Fibroblast of lung (primary cell): ENCODE measurements around the gene IP6K3. TPM values are rescaled to one million over a fixed set of nuclear protein-coding genes. Genes with fewer than 3 reads are reported as not detected.

Experiments
- DNase-seq, 2 donors: peaks; one replicate each; pipeline versions ENCODE4 v3.0.0 to v3.0.0-alpha.2; 2010; ENCODE audit warnings: low read depth in 2 of 2
- H2AFZ ChIP-seq: 2 replicates; pipeline ENCODE4 v1.5.1; 2012; ENCODE audit warnings: low read length, control low read depth, inconsistent platforms
- H3K27ac ChIP-seq: 2 replicates; pipeline ENCODE4 v1.5.1; 2011; ENCODE audit warnings: low read length, control low read depth; ENCODE audit not compliant: insufficient read depth
- H3K27me3 ChIP-seq: 2 replicates; pipeline ENCODE4 v1.5.1; 2011; ENCODE audit warnings: mild to moderate bottlenecking, low read length; ENCODE audit not compliant: control insufficient read depth, insufficient read depth
- H3K36me3 ChIP-seq: 2 replicates; pipeline ENCODE4 v1.5.1; 2011; ENCODE audit warnings: low read length; ENCODE audit not compliant: control insufficient read depth, insufficient read depth
- H3K4me1 ChIP-seq: 2 replicates; pipeline ENCODE4 v1.5.1; 2011; ENCODE audit warnings: low read length; ENCODE audit not compliant: control insufficient read depth, insufficient read depth; ENCODE audit errors: extremely low read depth
- H3K4me2 ChIP-seq: 2 replicates; pipeline ENCODE4 v1.5.1; 2011; ENCODE audit warnings: low read length, control low read depth; ENCODE audit not compliant: insufficient read depth; ENCODE audit errors: extremely low read depth
- H3K4me3 ChIP-seq, 4 experiments: fragments of 200-600 bp in 1 of 4; sonication (generic) in 1 of 4; replicated peaks in 1 of 4; 2 replicates each; pipeline ENCODE4 v1.5.1; 2011 to 2016; ENCODE audit warnings: low read length in 4 of 4, low read depth in 3 of 4, mild to moderate bottlenecking in 3 of 4, control low read depth in 2 of 4, inconsistent platforms in 1 of 4, mixed read lengths in 1 of 4; ENCODE audit not compliant: insufficient read depth in 1 of 4; ENCODE audit errors: control extremely low read depth in 1 of 4
- H3K79me2 ChIP-seq: 2 replicates; pipeline ENCODE4 v1.5.1; 2012; ENCODE audit warnings: mild to moderate bottlenecking, low read length, inconsistent platforms; ENCODE audit not compliant: control insufficient read depth, insufficient read depth
- H3K9ac ChIP-seq: 2 replicates; pipeline ENCODE4 v1.5.1; 2011; ENCODE audit warnings: mild to moderate bottlenecking, low read length, control low read depth; ENCODE audit not compliant: insufficient read depth
- H3K9me3 ChIP-seq: 2 replicates; pipeline ENCODE4 v1.5.1; 2012; ENCODE audit warnings: low read depth, low read length; ENCODE audit not compliant: control insufficient read depth, insufficient read depth
- H4K20me1 ChIP-seq: 2 replicates; pipeline ENCODE4 v1.5.1; 2011; ENCODE audit warnings: low read length; ENCODE audit not compliant: control insufficient read depth, insufficient read depth; ENCODE audit errors: extremely low read depth
- EZH2 ChIP-seq: IDR thresholded peaks from 2 replicates; pipeline ENCODE4 v1.5.1; 2012; ENCODE audit warnings: low read length, control low read depth, mild to moderate bottlenecking; ENCODE audit errors: missing control alignments
- polyA plus RNA-seq, 2 donors: library from polyadenylated mRNA; depleted of rRNA in 1 of 2; stranded (reverse) in 1 of 2; unstranded in 1 of 2; fragments of >200 nt; gene quantifications; 2 replicates each; pipeline ENCODE4 v1.2.1, GENCODE V29; 2011 to 2012; ENCODE audit warnings: missing spikeins in 1 of 2
- total RNA-seq: library from RNA; depleted of rRNA; stranded (reverse); fragments of >200 nt; gene quantifications from 2 replicates; pipeline ENCODE4 v1.2.1, GENCODE V29; 2014
- TF ChIP-seq, protein P1 (sequence below), 2 donors: IDR thresholded peaks in 1 of 2; conservative IDR thresholded peaks in 1 of 2; 1 replicate in 1 of 2; 2 replicates in 1 of 2; pipeline ENCODE4 v1.5.1; 2011 to 2012; ENCODE audit warnings: low read length in 2 of 2, control low read depth in 1 of 2, inconsistent platforms in 1 of 2, low read depth in 1 of 2, mild to moderate bottlenecking in 1 of 2

The IP6K3 gene
- total and polyA plus RNA-seq, 2 donors (not counting 1 experiment from before 2014, with no cell fraction given), result 0.84 to 5.4 TPM

DNA sequence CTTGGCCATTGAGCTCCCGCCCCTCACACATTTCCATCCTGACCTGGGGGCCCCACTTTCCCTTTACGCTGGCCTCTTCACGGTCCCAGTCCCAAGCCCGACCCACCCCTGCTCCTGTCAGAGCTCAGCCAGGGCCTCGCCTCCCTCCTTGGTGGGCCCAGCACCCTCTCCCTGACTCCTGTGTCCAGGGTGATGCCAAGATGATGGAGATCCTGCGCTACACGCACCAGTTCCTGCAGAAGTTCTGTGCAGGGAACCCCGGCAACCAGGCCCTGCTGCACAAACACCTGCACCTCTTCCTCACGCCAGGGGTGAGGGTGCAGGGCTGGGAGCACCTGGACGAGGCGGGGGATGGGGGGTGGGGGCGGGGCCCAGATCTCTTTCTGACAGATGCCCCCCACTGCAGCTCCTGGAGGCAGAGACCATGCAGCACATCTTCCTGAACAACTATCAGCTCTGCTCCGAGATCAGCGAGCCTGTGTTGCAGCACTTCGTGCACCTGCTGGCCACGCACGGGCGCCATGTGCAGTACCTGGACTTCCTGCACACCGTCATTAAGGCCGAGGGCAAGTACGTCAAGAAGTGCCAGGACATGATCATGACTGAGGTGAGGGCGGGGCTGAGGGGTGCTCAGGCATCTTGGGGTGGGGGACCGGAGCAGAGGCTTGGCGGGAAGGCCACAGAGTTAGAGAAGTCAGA lies 68.3 kb downstream of the IP6K3 start:
- no peaks in the 10 kb centered on the region for H3K9me3 ChIP-seq
- no peaks in the 10 kb centered on the region for H3K27me3 ChIP-seq
- no peak overlapping the region for H3K9ac ChIP-seq
- H3K4me2 ChIP-seq, result no peak overlapping the region
- no peak overlapping the region for H3K4me3 ChIP-seq
- no peak overlapping the region for H2AFZ ChIP-seq
- no peak for TF ChIP-seq EZH2
- TF ChIP-seq, protein P1, sequence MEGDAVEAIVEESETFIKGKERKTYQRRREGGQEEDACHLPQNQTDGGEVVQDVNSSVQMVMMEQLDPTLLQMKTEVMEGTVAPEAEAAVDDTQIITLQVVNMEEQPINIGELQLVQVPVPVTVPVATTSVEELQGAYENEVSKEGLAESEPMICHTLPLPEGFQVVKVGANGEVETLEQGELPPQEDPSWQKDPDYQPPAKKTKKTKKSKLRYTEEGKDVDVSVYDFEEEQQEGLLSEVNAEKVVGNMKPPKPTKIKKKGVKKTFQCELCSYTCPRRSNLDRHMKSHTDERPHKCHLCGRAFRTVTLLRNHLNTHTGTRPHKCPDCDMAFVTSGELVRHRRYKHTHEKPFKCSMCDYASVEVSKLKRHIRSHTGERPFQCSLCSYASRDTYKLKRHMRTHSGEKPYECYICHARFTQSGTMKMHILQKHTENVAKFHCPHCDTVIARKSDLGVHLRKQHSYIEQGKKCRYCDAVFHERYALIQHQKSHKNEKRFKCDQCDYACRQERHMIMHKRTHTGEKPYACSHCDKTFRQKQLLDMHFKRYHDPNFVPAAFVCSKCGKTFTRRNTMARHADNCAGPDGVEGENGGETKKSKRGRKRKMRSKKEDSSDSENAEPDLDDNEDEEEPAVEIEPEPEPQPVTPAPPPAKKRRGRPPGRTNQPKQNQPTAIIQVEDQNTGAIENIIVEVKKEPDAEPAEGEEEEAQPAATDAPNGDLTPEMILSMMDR (conservative IDR thresholded peaks at IDR 0.05 in 1 of 2, IDR thresholded peaks at IDR 0.05 in 1 of 2; ENCODE audit: low read depth in 1 of 2, low read length in 2 of 2), result no peak
- H3K79me2 ChIP-seq, result no peaks in the 10 kb centered on the region
- DNase-seq, result no peak
- H3K27ac ChIP-seq, result no peak overlapping the region
- H3K4me1 ChIP-seq, result peaks cover 17% of the 10 kb centered on the region
- peaks cover 36% of the 10 kb centered on the region for H3K36me3 ChIP-seq
- H4K20me1 ChIP-seq, result no peaks in the 10 kb centered on the region

DNA sequence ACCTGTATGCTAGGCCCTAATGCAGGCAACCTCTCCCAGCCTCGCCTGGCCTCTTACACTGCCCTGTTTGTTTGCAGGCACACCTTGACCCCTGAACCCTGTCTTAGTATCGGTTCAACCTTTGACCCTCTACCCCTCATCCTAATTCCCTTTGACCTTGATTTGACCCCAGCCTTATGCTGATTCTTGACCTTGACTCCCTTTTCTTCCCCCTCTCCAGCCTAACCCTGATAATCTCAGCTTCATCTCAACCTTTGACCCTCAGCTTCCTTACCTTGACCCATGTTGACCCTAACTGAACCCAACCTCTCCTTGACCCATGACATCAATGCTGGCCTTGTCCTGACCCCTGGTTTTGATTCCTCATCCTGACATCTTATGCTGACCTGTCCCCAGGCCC lies 69.0 kb downstream of the IP6K3 start:
- peaks cover 36% of the 10 kb centered on the region for H3K36me3 ChIP-seq
- no peaks in the 10 kb centered on the region for H3K27me3 ChIP-seq
- no peaks in the 10 kb centered on the region for H3K9me3 ChIP-seq
- no peaks in the 10 kb centered on the region for H3K79me2 ChIP-seq
- H2AFZ ChIP-seq, result no peak overlapping the region
- H4K20me1 ChIP-seq, result no peaks in the 10 kb centered on the region
- peaks cover 22% of the 10 kb centered on the region for H3K4me1 ChIP-seq
- H3K4me2 ChIP-seq, result peak overlapping the region; percentile 15
- no peak for DNase-seq
- no peak overlapping the region for H3K9ac ChIP-seq
- TF ChIP-seq, protein P1 (conservative IDR thresholded peaks at IDR 0.05 in 1 of 2, IDR thresholded peaks at IDR 0.05 in 1 of 2; ENCODE audit: low read depth in 1 of 2, low read length in 2 of 2), result no peak
- no peak for TF ChIP-seq EZH2
- no peak overlapping the region for H3K4me3 ChIP-seq
- H3K27ac ChIP-seq, result peak overlapping the region; percentile 8

DNA sequence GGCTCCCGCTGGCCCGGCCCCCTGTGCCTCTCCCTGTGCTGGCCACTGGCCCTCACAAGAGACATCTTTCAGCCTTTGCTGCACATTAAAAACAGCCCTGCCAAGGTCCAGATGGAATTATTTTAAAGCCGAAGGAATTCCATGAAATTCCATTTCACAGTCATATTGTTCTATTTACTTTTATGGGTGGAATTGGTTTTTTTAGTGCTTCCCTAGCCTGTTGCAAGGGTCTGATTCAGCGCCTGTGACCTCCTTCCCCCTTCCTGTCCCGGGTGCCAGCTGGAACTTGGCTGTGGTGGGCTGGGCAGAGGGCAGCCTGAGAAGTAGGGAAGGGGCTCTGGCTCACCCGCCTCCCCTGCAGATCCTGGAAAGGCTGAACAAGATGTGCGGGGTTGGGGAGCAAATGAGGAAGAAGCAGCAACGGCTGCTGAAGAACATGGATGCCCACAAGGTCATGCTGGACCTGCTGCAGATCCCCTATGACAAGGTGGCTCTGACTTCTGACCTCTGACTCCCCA lies 69.5 kb downstream of the IP6K3 start:
- Histone ChIP-seq H3K4me3 (no peak overlapping the region), H3K4me1 (peaks cover 23% of the 10 kb centered on the region), H3K27ac (peak overlapping the region; percentile 8), H3K36me3 (peaks cover 33% of the 10 kb centered on the region), H4K20me1 (no peaks in the 10 kb centered on the region), H3K9ac (no peak overlapping the region), H2AFZ (no peak overlapping the region), H3K79me2 (no peaks in the 10 kb centered on the region), H3K4me2 (peak overlapping the region; percentile 15), H3K27me3 (no peaks in the 10 kb centered on the region), H3K9me3 (no peaks in the 10 kb centered on the region)
- peak in 1 of 2 donors; percentile 18 for DNase-seq
- no peak for TF ChIP-seq EZH2
- TF ChIP-seq, protein P1 (conservative IDR thresholded peaks at IDR 0.05 in 1 of 2, IDR thresholded peaks at IDR 0.05 in 1 of 2; ENCODE audit: low read depth in 1 of 2, low read length in 2 of 2), result no peak
